GM11168 (cell line): ENCODE results near the gene TBPL1.

Source experiments
- in situ Hi-C: fragments of 300-500 bp; cut with MboI; formaldehyde crosslinking; loops from one replicate; pipeline ENCODE4 v1.12.0; 2022; ENCODE audit warnings: low sequenced_read_pairs; ENCODE audit not compliant: unreplicated experiment

TBPL1 gene

GRCh38 chr6:134000443-134000842, 47.4 kb downstream of the TBPL1 start:
- in situ Hi-C loops, result no loop called here

GRCh38 chr6:134002821-134003220, 49.8 kb downstream of the TBPL1 start:
- in situ Hi-C loops, result no loop called here

- in situ Hi-C loops, result no loop called here
These were observed 50.5 kb downstream of the TBPL1 start for GRCh38 chr6:134003542-134003951.

GRCh38 chr6:134004714-134005113, 51.7 kb downstream of the TBPL1 start:
- in situ Hi-C loops, result no loop called here

GRCh38 chr6:134005800-134006199, 52.8 kb downstream of the TBPL1 start:
- in situ Hi-C loops, result no loop called here

GRCh38 chr6:134007077-134007476, 54.1 kb downstream of the TBPL1 start:
- in situ Hi-C loops, result no loop called here

- in situ Hi-C loops, result no loop called here
These were observed 56.9 kb downstream of the TBPL1 start for GRCh38 chr6:134009876-134010275.

- in situ Hi-C loops, result no loop called here
These were observed 57.4 kb downstream of the TBPL1 start for GRCh38 chr6:134010400-134010799.

GRCh38 chr6:134010974-134011373, 58.0 kb downstream of the TBPL1 start:
- in situ Hi-C loops, result no loop called here

- in situ Hi-C loops, result no loop called here
These were observed 61.6 kb downstream of the TBPL1 start for GRCh38 chr6:134014588-134015137.

GRCh38 chr6:134015719-134016557, 62.9 kb downstream of the TBPL1 start:
- in situ Hi-C loops, result no loop called here

GRCh38 chr6:134016558-134016814, 63.5 kb downstream of the TBPL1 start:
- in situ Hi-C loops, result no loop called here

- in situ Hi-C loops, result no loop called here
These were observed 67.0 kb downstream of the TBPL1 start for GRCh38 chr6:134020071-134020470.

GRCh38 chr6:134020543-134020942, 67.5 kb downstream of the TBPL1 start:
- in situ Hi-C loops, result no loop called here

GRCh38 chr6:134020968-134021367, 67.9 kb downstream of the TBPL1 start:
- in situ Hi-C loops, result no loop called here

- in situ Hi-C loops, result no loop called here
These were observed 68.5 kb downstream of the TBPL1 start for GRCh38 chr6:134021396-134022122.

- in situ Hi-C loops, result no loop called here
These were observed 69.6 kb downstream of the TBPL1 start for GRCh38 chr6:134022650-134023049.

- in situ Hi-C loops, result no loop called here
These were observed 73.6 kb downstream of the TBPL1 start for GRCh38 chr6:134026597-134026996.

- in situ Hi-C loops, result no loop called here
These were observed 75.4 kb downstream of the TBPL1 start for GRCh38 chr6:134028438-134028837.

- in situ Hi-C loops, result no loop called here
These were observed 76.8 kb downstream of the TBPL1 start for GRCh38 chr6:134029495-134030455.
